Stimulated activated CD4-positive, alpha-beta T cell treated with anti-CD3 and anti-CD28 coated beads, Interleukin-15, amount 100 ng/mL, for 24 hours (primary cell): ENCODE data around the gene FOXJ2.
"Not testable (repeated sequence)": the region's sequence is repeated elsewhere in the genome, so short reads cannot be mapped to it uniquely, and the experiment has no call there.

ENCODE experiments used
- DNase-seq: peaks from one replicate; pipeline ENCODE4 v3.0.0-alpha.2; 2020

Gene FOXJ2

DNA sequence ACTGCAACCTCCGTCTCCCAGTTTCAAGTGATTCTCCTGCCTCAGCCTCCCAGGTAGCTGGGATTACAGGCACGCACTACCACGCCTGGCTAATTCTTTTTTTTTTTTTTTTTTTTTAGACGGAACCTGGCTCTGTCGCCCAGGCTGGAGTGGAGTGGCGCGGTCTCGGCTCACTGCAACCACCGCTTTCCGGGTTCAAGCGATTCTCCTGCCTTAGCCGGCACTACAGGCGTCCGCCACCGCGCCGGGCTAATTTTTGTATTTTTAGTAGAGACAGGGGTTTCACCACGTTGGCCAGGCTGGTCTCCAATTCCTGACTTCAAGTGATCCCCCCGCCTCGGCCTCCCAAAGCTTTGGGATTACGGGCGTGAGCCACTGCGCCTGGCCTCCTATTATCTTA is 1.5 kb upstream of the FOXJ2 start:
- DNase-seq = not testable (repeated sequence)

DNA sequence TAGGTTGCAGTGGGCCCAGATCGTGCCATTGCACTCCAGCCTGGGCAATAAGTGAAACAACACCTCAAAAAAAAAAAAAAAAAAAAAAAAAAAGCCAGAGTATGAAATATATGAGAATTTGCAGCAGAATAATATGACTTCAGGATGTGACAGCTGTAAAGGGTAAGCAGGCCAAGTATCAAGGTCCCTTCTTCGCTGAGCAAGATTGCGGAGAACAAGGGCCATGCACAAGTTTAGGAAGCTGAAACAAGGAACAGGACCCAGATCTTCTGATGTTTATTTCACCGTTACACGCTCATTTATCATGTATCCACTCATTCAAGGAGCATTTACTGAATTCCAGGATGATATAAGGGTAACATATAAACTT is 659 bp upstream of the FOXJ2 start:
- DNase-seq = no peak

- DNase-seq = peak; percentile 70
These were observed 883 bp downstream of the FOXJ2 start for GRCh38 chr12:8033153-8034044.

DNA sequence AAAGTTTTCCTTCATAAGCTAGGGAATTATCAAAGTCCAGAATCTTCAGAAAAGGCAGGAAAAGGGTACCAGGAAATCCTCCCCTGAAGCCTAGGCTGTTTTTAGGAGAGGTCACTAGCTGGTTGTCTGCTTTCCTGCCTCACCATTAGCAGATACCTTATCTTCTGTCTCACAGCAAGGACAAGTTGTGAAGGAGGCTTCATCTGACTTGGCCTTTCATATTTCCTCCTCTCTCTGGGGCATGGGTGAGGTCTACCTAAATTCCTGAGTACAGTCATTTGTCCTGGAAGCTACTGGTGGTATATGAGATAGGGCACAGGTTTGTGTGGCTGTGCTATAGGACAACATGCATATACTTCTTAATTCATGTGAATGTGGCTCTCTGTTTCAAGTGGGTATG is 2.3 kb downstream of the FOXJ2 start:
- no peak for DNase-seq

- DNase-seq = no peak
These were observed 3.0 kb downstream of the FOXJ2 start for GRCh38 chr12:8035440-8036010.

DNA sequence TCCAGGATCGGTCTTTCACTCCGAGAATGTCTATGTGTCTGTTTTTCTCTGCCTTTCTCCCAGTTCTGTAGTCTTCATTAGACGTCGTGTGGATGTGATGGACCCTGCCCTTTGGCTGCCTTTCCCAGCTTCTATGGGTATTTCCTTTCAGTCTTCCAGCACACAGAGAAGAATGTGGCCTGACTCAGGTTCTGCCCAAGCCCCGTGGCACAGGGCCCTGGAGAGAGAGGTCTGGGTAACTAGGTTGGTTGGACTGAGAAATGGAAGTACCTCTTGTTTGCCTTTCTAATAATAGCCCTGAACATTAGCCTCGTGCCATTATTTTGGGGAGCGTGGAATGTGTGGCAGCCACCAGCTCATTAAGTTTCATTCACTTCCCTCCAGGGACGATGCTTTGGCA is 3.8 kb downstream of the FOXJ2 start:
- no peak for DNase-seq

DNA sequence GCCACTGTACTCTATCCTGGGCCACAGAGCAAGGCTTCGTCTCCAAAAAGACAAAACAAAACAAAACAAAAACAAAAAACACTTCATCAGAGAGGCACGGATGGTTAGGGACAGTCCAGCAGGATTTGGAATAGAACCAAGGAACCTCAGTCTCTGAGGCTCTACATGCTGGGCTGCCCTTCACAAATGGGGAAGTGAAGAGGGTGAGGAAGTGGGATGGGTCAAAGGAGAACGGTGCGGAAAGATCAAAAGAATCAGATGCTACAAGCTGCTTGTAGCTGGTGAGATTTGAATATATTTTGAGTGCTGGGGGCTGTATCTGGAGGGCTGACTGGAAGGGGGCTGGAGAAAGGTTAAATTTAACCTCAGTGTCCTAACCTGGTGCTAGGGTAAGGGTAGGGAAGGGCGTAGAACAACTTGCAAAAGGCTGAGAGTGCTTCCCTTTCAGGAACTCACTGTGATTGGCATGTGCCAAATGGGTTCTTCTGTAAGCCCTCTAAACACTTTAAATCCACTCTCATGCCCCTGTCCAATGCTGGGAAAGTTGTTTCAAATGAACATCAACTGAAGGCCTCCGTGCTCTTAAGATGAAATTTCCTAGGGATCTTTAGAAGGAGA is 4.6 kb downstream of the FOXJ2 start:
- no peak for DNase-seq

- DNase-seq = peak; percentile 29
These were observed 5.4 kb downstream of the FOXJ2 start for GRCh38 chr12:8037947-8038346.

- peak; percentile 46 for DNase-seq
These were observed 6.2 kb downstream of the FOXJ2 start for GRCh38 chr12:8038659-8039114.

- no peak for DNase-seq
These were observed 8.3 kb downstream of the FOXJ2 start for GRCh38 chr12:8040791-8041190.

- peak; percentile 87 for DNase-seq
These were observed 13.7 kb downstream of the FOXJ2 start for GRCh38 chr12:8045952-8046944.

DNA sequence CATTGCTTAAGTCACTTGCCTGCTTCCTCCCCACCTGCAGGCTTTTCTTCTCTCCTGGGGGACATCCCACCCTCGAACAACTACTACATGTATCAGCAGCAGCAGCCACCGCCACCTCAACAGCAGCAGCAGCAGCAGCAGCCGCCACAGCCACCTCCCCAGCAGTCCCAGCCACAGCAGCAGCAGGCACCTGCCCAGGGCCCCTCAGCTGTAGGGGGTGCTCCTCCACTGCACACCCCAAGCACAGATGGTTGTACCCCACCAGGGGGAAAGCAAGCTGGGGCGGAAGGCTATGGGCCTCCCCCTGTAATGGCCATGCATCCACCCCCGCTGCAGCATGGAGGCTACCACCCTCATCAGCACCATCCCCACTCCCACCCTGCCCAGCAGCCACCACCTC is 15.3 kb downstream of the FOXJ2 start:
- no peak for DNase-seq

DNA sequence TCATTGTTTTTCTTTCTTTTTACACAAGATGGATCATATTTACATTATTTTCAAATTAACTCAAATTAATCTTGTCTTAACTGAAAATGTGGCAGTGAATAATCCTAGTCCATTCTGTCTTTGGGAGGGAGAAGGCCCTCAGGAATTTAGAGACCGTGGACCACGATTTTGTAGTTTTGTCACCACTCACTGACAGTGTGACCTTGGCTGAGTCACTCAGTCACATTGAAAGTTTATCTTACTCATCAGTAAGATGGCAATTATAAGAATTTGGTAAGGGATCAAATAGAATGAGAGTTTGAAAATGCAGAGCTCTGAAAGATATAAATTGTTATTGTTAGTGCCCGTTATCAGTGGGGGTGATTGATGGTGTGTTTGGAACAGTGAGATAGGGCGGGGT is 16.4 kb downstream of the FOXJ2 start:
- no peak for DNase-seq

DNA sequence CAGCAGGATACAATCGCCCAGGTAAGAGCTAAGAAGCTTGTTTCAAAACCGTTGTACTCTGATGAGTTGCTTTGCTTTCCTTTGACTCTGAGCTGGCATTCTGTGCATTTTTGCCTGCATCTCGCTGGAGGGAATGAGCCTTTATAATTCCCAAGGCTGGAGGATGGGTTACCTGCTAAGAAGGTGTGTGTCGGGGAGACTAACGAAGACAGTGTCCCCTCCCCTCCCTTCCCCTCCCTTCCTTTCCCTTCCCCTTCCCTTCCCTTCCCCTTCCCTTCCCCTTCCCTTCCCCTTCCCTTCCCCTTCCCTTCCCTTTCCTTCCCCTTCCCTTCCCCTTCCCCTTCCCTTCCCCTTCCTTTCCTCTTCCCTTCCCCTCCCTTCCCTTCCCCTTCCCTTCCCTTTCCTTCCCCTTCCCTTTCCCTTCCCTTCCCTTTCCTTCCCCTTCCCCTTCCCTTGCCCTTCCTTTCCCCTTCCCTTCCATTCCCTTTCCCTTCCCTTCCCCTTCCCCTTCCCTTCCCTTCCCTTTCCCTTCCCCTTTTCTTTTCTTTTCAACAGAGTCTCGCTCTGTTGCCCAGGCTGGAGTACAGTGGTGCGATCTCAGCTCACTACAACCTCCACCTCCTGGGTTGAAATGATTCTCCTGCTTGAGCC is 18.2 kb downstream of the FOXJ2 start:
- no peak for DNase-seq

DNA sequence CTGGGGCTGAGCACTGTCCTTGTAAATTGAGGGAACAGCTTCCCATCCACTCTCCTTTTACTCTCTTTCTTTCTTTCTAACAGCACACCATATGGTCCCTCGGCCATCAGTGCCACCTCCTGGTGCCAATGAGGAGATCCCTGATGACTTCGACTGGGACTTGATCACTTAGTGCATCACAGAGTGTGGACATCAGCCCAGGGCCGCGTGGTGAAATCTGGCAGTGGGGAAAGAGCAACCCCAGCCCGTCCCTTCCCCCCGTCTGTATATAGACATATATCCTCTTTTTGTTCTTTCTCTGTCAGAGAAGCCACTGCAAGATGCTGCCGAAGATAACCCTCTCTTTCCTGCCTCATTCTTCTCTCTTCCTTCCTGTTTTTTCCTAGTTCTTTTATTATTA is 20.2 kb downstream of the FOXJ2 start:
- no peak for DNase-seq

DNA sequence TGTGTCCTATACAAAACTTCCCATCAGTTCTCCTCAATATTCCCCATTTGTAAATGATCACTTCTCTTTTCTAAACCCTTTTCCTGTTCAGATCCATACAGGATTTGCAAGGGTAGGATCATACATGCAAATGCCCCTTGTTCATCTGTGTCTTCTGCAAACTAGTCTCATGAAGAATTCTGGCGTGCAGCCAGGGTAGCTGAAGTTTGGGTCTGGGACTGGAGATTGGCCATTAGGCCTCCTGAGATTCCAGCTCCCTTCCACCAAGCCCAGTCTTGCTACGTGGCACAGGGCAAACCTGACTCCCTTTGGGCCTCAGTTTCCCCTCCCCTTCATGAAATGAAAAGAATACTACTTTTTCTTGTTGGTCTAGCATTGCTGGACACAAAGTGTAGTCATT is 22.3 kb downstream of the FOXJ2 start:
- DNase-seq = no peak

GRCh38 chr12:8057306-8057705 is 24.8 kb downstream of the FOXJ2 start:
- DNase-seq = no peak

DNA sequence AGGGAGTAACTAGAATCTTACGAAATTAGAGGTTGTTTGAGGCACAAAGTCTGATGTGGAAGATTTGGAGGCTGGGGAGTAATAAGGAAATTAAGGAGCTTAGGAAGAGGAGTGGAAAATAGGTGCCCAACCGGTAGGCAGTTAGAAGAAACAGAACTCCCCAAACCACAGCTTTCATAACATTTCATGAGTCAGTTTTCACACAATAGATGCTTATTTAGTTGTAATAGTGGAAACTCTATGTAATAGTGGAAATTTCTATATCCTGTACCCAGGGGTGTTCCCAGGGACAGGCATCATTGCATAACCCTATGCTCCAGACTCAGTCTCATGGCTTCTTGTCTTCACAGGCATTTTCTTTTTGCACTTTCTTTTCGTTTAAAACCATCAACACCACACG is 25.3 kb downstream of the FOXJ2 start:
- no peak for DNase-seq

- DNase-seq = no peak
These were observed 26.0 kb downstream of the FOXJ2 start for GRCh38 chr12:8058506-8058905.

DNA sequence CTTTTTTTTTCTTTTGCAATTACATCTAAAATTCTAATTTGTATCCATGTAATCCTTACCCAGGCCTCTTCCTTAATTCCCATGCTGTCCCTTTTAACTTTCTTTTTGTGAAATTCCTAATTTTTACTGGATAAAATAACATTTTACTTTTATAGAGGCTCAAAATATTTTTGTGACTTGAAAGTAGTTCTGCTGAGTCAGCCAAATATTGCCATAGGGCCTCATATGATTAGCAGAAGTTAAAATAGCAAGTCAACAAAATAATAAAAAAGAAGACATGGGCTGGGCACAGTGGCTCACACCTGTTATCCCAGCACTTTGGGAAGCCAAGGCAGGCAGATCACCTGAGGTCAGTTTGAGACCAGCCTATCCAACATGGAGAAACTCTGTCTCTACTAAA is 31.6 kb downstream of the FOXJ2 start:
- DNase-seq = no peak

- DNase-seq = peak; percentile 27
These were observed 33.6 kb downstream of the FOXJ2 start, which contains the start of gene C3AR1 for GRCh38 chr12:8065991-8066594. TSS of gene C3AR1 (minus strand) at chr12:8066359. CDS start at chr12:8060185, 6,174 bp downstream.

GRCh38 chr12:8069582-8069981 is 37.1 kb downstream of the FOXJ2 start:
- no peak for DNase-seq
